ENCODE data around the gene RTKN. TPM values are rescaled to one million over a fixed set of nuclear protein-coding genes. Genes with fewer than 3 reads are reported as not detected.

RTKN gene
- total RNA-seq, 1 experiment from 2014 or later, result 87.1 TPM

- peaks cover 2% of the 10 kb centered on the region; the same call in 1 of the 2 replicates for H3K4me1 ChIP-seq (ENCODE audit: insufficient read depth, low read length)
- no peak overlapping the region for H3K9ac ChIP-seq (ENCODE audit: extremely low read depth, insufficient read length, low read length)
- peaks cover 2% of the 10 kb centered on the region for H4K20me1 ChIP-seq (ENCODE audit: control insufficient read depth, insufficient read depth, insufficient read length)
- DNase-seq, result no peak
- H3K4ac ChIP-seq (ENCODE audit: low read depth, low read length), result no peak overlapping the region
- H3T11ph ChIP-seq (ENCODE audit: low read length), result no peak overlapping the region
- H4K5ac ChIP-seq (ENCODE audit: insufficient read length, low read depth, low read length), result no peak overlapping the region
- no peak overlapping the region for H3K23ac ChIP-seq (ENCODE audit: insufficient read length, low read depth, low read length)
- peaks cover 8% of the 10 kb centered on the region for H3K23me2 ChIP-seq (ENCODE audit: insufficient read length, low read depth, low read length, poor library complexity, severe bottlenecking)
- H3K4me3 Mint-ChIP-seq, result no peak overlapping the region
- no peak overlapping the region for H2BK15ac ChIP-seq (ENCODE audit: low read depth, low read length)
- H3K9me3 Mint-ChIP-seq, result no peaks in the 10 kb centered on the region
- H2BK20ac ChIP-seq (ENCODE audit: low read depth, low read length, poor library complexity, severe bottlenecking), result no peak overlapping the region
- H4K8ac ChIP-seq (replicated peaks; ENCODE audit: insufficient read length, low read depth, low read length), result no peak overlapping the region
- H3K4me2 ChIP-seq (ENCODE audit: insufficient read depth, insufficient read length, low read length), result no peak overlapping the region
- H3K9me3 ChIP-seq (ENCODE audit: control insufficient read depth, low read depth, low read length), result no peaks in the 10 kb centered on the region
- H2BK120ac ChIP-seq (ENCODE audit: low read depth, low read length, poor library complexity, severe bottlenecking), result no peak overlapping the region
- H3K27ac Mint-ChIP-seq, result no peak overlapping the region
- H2AFZ ChIP-seq (ENCODE audit: low read length), result no peak overlapping the region
- TF ChIP-seq CTCF (conservative IDR thresholded peaks at IDR 0.05), result no peak
- no CpG with 5 or more reads among the region's 20 CpGs for WGBS (ENCODE audit: extremely low coverage, insufficient read length, low lambda C conversion rate)
- H3K56ac ChIP-seq (ENCODE audit: insufficient read length, low read depth, low read length), result no peak overlapping the region
- no peaks in the 10 kb centered on the region; the same call in 1 of the 2 replicates for H3K79me2 ChIP-seq (ENCODE audit: insufficient read depth, low read length)
- no peak overlapping the region for H3K27ac ChIP-seq (ENCODE audit: insufficient read length, low read depth, low read length)
- peaks cover 12 to 18% of the 10 kb centered on the region in 2 experiments for H3K4me1 Mint-ChIP-seq
- peaks cover 4% of the 10 kb centered on the region for H3K79me1 ChIP-seq (ENCODE audit: insufficient read depth, low read depth, low read length, poor library complexity, severe bottlenecking)
- no peak overlapping the region; the same call in 1 of the 2 replicates for H3K14ac ChIP-seq (ENCODE audit: insufficient read depth, low read length)
- peaks cover 10 to 29% (median 24%) of the 10 kb centered on the region in 3 experiments; a peak in 6 of 7 replicates for H3K36me3 Mint-ChIP-seq (ENCODE audit: insufficient read depth in 1 of 3, low read depth in 3 of 3)
- no peak overlapping the region for H3K18ac ChIP-seq (ENCODE audit: insufficient read length, low read depth, low read length)
- H2BK12ac ChIP-seq (ENCODE audit: insufficient read length, low read depth, low read length), result no peak overlapping the region
- no peaks in the 10 kb centered on the region for H3K27me3 ChIP-seq (ENCODE audit: insufficient read depth, low read length)
- H2BK5ac ChIP-seq (ENCODE audit: insufficient read length, low read length), result no peak overlapping the region
- H2AK5ac ChIP-seq (ENCODE audit: insufficient read length, low read length), result no peak overlapping the region
- H3K27me3 Mint-ChIP-seq (ENCODE audit: low read depth), result no peaks in the 10 kb centered on the region
- H4K91ac ChIP-seq (ENCODE audit: insufficient read length, low read depth, low read length), result no peak overlapping the region
These were observed 20.5 kb upstream of the RTKN start for GRCh38 chr2:74462054-74462785.
